GM20431 (cell line): ENCODE measurements around the gene SKIDA1.

ENCODE experiments used
- in situ Hi-C: fragments of 300-500 bp; cut with MseI, MboI; formaldehyde crosslinking; loops from one replicate; pipeline ENCODE4 v1.15.0; 2020; ENCODE audit warnings: low sequenced_read_pairs; ENCODE audit not compliant: unreplicated experiment

Gene SKIDA1

DNA sequence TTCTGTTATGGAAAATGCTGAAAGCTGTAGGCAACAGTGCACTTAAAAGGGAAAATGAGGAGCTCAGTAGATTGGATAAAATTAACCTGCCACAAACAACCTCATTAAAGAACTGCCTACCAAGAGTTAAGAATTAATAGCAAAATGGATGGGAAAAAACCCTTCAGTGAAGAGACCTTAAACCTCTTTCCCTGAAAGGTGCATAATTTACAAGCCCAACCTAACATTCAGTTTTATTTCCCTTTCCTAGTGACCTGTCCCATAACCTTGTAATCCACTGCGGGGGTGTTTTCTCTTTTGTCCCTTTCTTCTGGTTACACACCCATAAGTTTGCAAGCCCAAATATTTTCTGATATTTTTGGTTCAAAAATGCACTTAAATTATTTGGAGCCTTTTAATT, 21.9 kb downstream of the SKIDA1 start:
- in situ Hi-C loops, result no loop called here

DNA sequence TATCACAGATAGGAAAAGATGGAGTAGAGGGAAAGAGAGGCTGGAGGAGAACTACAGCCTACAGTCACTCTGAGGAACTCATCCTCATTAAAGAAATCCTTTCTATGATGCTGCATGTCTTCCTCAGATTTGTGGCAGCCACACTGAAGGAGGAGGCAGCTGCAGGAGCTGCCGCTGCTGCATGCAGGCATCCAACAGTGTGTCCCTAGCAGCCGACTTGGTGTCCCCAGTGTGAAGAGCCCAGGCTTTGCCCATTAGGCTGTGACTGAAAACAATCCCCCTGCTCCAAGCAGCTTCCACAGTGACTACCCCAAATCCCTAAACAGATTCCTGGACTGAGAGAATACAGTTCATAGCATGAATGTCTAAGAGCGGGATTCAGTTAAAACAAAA, 23.1 kb downstream of the SKIDA1 start:
- in situ Hi-C loops, result no loop called here

DNA sequence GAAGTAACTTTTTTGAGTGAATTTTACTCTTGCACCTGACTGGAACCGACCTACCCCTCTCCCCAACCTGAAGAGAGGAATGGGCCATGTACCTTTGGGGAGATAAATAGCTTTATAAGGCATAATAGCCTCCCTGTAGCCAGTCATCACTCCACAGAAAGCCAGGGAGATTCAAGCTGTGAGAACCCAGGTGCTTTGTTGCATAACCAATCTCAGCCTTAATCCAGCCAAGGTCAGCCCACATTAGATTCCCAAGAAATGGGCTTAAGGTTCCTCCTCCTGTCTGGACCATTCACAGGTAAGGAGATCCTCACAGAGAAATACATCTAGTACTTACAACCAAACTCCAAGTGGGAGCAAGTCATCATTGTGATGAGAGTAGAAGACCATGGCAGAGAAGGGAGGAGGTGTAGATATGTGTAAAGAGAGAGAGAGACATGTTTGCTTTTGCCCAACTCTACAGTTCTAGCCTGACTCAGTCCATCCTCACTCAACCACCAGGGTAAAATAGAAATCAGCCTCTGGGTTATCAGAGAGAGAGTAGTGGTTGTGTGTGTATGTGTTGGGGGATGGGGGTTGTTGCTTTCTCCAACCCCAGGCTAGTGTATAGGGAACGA, 23.6 kb downstream of the SKIDA1 start:
- in situ Hi-C loops, result no loop called here

DNA sequence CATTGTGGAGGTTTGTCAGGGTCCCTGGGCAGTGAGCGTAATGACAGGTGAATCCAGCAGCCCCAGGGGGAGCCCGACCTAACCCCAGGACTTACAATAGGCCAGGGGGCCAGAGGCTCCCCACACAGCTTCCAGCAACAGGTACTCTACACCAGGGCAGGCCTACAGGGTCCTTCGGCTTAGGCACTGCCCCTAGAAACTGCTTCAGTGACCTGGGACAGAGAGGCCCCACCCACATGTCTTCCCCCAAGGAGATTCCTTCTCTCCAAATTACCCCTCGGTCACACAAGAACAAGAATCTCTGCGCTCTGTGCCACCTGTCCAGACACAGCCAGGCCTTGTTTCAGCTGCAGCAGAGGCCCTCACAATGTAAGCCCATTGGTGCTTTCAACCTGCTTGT, 24.4 kb downstream of the SKIDA1 start:
- in situ Hi-C loops, result no loop called here

DNA sequence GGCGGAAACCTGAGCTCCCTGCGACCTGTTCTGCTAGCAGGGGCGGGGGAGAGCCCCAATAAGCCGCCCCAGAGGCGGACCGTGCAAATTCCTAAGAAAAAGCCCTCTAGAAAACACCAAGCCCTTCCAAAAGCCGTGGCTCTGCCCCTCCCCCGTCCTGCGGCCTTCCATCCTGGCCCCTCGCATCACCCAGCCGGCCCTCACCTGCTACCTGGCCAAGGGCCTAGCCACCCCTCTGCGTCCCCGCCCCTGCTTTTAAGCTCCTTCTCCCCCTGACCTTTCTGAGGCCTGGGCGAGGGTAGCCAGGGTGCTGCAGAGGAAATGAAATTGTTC, 24.9 kb downstream of the SKIDA1 start:
- in situ Hi-C loops, result no loop called here

DNA sequence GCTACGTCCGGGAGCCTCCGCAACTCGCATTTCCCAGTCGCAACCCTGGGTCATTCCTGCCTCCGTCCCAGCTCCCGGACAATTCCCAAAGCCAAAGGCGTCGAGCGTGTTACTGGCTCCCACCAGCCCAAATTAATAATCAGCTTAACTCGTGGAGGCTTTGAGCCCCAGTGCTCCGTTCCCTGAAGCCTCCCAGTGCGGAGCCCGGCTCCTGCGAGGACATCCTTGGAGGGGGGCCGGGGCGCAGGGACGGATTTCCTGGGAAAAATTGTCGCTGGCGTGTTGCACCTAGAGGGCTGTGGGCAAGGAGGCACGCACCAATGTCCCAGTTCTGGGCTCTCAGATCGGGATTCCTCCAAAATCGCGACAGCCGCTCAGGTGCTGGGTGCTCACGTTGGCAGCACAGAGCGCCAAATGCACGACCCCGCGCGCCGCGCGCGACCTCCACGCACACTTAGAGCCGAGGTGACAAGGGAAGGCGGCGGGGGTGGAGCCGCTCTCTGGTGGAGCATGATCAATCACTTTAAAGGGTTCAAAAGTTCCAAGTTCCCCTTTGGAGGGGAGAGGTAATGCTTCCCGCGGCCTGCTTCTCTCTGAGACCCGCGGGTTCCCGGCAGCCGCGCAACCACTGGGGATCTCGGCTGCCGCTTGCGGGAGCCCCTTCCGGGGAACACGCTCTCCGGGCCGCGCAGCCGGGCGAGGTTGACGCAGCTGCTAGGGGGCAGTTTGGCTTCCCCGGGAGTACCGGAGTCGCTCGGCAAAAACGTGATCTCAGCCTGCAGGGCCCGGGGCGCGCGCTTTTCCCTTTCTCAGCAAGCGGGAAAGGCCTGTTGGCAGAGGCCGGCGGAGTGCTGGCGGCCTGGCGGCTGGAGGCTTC, 25.5 kb downstream of the SKIDA1 start:
- in situ Hi-C loops, result loop anchor here (25.0 kb wide), 1 partner anchor 462 kb away; no protein-coding TSS in a partner anchor

DNA sequence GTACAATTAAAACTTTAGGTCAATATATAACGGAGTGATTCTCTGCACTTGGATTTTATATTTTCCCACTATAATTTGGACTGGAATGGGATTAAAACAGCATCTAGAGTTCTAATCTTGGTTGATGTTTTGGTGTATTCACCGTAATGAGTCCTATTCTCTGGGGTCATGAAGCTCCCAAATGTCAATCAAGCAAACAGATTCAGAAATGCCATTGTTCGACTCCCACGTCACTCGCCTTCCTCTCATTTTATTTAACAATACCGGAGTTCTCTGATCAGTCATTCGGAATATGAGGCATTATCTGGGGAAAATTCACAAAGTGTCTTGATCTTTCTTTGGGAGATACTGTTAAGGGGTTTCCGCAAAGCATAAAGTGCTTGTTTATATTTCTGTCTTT, 26.5 kb downstream of the SKIDA1 start:
- in situ Hi-C loops, result loop anchor here (25.0 kb wide), 1 partner anchor 463 kb away; no protein-coding TSS in a partner anchor

DNA sequence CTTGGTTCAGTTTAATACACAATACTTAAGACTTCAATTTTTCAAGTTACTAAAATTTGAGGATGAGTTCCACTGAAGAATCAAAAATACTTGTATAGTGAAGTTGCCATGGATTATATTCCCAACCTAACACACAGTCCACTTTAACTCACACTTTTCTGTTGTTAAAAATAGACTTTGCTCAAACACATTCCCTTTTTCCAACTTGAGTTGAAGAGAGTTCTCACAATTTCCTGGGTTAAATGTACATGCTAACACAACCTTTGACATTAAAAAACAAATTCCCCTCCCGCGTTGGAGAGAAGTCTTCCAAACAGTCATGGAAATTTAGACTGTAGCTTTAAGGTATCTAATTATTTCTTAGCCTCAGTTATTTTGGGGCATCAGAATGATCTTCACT, 27.1 kb downstream of the SKIDA1 start:
- in situ Hi-C loops, result loop anchor here (25.0 kb wide), 1 partner anchor 464 kb away; no protein-coding TSS in a partner anchor

DNA sequence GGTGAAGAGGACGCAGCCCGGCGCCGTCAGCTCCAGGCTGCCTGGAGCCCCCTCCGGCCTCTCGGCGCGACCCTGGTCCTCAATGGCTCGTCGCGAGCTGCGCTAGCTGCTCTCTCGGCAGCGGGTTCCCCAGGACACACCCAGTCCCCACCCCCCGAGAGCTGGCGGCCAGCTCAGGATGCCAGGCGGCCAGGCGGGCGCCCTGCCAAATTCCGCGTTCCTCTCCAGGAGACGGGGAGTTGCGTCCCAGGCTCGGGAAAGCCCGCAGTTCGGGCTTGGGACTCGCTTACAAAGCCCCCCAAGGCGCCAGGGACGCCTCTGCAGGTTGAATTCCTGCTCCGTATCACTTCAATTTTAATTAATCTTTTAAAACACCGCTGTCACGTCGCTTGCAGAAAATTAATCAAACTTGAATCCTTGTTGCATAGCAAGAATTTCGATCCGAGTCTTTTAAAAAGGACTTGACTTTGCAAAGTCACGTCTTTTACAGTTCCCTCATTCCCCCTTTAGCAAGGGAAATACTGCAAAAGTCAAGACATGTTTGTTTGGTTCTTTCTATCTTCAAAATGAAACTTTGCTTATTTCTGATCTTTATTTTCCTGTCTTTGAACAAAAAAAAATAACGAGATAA, 28.2 kb downstream of the SKIDA1 start:
- in situ Hi-C loops, result loop anchor here (25.0 kb wide), 1 partner anchor 465 kb away; no protein-coding TSS in a partner anchor

DNA sequence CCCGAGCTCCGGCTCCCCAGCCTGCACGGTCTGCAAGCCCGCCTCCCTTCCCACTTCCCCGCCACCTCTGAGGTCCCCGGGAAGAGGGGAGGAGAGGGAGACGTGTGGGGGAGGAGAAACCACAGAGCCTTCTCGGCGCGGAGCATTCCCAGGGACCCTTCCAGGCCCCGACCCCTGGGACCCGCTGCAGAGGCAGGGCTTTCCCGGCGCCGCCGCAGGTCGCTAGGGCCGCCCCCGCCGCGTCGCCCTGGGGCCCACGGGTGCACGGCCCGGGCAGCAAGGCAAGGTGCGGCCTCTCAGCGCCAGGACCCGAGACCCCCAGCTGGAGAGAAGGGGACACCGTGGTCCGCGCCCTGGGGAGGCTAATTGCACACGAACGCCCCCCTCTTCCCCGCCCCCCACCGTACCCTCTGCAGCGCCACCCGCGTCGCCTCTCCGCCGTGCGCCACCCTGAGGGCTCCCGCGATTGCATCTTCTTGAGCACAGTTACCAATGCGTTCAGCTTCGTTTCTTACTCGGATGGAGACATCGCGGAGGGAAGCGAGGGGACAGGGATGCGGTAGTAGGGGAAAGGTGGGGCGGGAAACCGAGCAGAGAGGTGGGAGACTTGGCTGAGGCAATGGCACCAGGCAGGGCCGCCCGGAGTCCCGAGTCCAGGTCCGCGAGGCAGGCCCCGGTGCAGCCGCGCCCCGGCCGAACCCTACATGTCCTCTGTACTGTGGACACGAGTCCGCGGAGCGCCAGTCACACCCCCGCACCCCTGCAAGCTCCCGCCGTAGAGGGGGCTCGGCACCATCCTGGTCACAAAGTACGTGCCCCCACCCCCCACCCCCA, 28.9 kb downstream of the SKIDA1 start:
- in situ Hi-C loops, result loop anchor here (25.0 kb wide), 1 partner anchor 466 kb away; no protein-coding TSS in a partner anchor

DNA sequence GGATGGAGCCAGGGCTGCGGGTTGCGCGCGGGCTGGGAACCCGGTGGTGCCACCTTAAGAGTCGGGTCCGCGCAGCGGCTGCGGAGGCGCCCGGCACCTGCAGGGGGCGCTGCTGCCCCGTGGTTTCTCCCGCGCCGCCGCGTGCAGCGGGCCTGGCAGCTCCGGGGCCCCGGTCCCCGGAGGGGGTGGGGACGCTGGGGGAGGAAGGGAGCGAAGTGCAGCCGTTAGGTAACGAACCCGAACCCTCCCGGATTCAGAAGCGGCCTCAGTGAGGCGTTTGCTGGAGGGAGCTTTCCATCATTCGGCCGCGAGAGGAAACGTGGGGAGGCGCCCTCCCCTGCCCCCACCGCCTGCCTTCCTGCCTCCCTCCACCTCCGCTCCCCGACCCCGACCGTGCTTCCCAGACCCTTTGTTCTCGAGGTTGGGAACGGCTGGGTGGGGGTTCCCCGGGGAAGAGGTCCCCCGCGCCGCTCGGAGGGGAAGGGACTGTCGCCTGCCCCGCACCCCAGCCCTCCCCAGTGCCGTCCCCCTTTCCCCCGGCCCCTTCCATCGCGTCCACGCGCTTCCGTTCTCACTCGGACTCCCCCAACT, 29.6 kb downstream of the SKIDA1 start:
- in situ Hi-C loops, result loop anchor here (25.0 kb wide), 1 partner anchor 466 kb away; no protein-coding TSS in a partner anchor

DNA sequence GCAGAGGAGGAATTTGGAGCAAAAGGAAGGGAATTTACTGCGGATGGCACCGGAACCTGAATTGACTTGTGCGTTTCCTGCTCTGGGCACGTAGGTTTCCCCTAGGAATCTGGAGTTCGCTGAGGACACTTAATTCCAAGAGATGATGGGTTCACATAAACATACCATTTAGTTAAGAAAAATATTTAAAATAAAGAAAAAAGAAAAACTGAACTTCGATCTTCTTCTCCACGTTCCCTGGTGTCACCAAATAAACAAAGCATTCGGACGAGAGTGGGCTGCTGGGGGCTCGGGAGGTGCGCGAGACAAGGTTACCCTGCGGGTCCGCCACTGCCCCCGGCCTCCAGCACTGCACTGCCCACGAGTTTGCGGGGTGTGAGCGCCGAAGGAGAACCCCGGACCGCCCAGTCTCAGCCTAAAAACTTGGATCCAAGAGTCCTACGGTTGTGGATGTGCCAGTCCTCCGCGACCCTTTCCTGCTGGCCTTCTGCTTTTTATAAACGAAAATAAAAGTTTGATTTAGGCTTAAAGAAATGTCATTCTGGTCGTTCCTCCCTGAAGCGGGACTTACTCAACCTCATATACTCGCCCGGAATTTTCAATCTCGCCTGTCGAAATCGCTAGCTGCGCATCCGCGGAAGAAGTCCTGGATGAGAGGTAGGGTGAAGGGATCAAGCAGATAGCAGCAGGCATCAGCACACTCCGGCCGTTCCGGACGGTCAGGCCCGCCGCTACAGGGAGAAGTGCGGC, 30.3 kb downstream of the SKIDA1 start:
- in situ Hi-C loops, result loop anchor here (25.0 kb wide), 1 partner anchor 467 kb away; no protein-coding TSS in a partner anchor

DNA sequence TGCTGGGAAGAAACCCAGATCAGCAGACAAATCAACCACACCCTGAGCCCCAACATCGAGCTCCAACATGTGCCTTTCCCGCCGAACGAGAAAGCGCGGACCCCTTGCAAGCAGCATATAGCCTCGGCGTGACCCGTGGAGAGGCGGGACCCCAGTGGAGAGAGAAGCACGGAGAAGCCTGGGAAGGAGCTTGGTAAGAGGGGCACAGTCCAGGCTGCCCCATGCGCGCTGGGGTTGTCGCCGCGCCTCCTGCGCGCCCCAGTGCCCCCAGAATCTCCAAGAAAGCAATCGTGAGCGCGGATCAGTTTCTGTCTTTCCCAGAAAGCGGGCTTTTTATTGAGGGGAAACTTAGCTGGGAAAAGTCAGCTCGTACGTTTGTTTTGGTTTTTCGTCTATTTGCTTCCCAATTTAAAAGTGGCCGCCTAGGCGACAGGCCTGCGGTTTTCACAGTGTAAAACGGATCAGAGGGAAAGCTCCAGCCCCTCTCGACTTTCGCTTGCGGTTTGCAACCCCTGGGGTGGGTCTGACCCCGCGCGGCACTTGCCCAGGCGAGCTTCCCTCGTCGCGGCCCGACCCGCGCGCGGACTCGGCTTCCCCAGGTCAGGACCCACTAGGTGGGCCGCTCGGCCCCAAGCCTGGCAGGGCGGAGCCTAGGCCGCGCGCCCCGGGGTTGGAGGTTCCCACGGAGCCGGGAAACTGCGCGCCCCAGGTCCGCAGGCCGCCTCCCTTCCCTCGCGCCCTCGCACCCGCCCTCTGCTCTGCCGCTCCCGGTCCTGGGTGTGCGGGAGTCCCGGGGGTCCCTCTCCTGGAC, 31.1 kb downstream of the SKIDA1 start:
- in situ Hi-C loops, result loop anchor here (25.0 kb wide), 1 partner anchor 468 kb away; no protein-coding TSS in a partner anchor

DNA sequence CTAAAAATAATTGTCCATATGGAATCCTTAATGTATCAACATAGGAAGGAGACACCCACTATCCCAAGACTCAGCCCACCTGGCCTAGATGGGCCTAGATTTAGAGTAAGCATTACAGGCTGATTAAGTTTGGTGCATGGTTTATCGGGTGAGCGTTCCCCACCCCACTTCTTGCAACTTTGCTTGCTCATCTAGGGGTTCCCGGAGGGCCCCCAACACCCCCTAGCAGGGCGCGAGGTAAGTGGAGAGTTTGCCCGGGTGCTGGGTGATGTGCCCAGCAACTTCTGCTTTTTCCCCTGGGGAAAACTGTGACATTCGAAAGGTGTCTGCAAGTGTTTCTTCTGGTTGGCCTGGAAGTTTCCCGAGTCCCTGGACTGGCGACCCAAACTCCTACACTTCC, 31.7 kb downstream of the SKIDA1 start:
- in situ Hi-C loops, result loop anchor here (25.0 kb wide), 1 partner anchor 469 kb away; no protein-coding TSS in a partner anchor

DNA sequence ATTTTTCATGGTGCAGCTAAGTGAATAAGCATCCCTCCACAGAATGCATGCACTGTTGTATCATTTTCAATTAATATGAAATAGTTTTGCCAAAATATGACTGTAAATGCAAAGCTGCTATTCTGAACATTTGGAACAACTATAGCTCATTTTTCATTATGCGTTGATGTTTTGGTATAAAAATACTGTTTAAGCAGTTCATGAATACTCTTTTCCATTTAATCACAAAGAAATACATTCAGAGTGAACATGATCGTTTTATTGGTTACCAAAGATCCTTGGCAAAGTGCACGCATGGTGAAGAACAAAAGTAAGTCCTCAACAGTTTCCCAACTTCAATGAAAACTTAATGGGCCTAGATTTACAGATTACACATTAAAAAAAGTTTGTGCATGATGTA, 33.1 kb downstream of the SKIDA1 start:
- in situ Hi-C loops, result loop anchor here (25.0 kb wide), 1 partner anchor 470 kb away; no protein-coding TSS in a partner anchor

DNA sequence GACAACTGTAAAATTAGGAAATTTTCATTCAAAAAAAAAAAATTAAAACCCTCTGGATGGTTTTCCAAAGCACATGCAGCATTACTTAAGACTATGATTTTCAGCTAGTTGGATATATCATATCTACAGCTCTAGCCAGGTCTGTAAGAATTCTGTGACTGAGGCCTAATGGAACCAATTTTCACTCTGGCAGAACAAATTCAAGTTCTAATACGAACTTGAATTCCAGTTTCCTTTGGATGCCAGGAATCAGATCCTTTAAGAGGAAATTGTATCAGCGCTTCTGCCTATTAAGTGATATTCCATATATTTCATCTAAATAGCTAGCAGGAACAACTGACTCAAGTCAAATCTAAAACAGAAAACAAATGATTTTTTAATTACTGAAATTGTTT, 34.8 kb downstream of the SKIDA1 start:
- in situ Hi-C loops, result loop anchor here (25.0 kb wide), 1 partner anchor 472 kb away; no protein-coding TSS in a partner anchor

DNA sequence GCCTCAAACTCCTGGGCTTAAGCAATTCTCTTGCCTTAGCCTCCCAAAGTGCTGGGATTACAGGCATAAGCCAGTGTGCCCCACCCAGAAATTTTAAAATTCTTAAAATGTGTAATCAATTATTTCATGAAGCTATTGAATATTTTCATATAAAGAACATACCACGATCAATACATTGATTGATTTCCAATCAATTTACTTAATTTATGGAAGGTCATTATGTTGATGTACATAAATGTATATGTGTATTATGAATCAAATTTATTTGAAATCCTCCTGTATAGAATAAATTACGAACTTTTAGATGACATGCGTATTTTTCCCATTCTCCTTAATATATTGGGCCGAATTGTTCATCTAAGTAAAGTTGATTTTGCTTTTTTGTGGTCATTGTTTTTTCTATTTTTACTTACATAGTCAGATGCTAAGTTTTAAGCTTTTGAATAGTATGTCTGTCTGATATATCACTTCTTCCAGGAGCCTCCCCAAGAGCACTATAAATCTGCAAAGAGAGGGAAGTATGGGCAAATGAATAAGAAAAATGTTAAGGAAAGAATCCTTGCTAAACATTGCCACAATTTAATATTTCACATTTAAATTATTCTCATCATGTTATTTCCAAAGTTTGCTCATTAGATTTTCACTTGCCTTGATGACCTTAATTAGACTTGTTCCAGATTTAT, 35.3 kb downstream of the SKIDA1 start:
- in situ Hi-C loops, result loop anchor here (25.0 kb wide), 1 partner anchor 472 kb away; no protein-coding TSS in a partner anchor
